GM18870 (cell line): ENCODE data around the gene AMBP.

Experiments
- ATAC-seq: cut with Tn5 transposase; IDR thresholded peaks from one replicate; pipeline ENCODE4 v1.9.1; 2021; ENCODE audit warnings: moderate library complexity; ENCODE audit not compliant: unreplicated experiment

The AMBP gene

DNA sequence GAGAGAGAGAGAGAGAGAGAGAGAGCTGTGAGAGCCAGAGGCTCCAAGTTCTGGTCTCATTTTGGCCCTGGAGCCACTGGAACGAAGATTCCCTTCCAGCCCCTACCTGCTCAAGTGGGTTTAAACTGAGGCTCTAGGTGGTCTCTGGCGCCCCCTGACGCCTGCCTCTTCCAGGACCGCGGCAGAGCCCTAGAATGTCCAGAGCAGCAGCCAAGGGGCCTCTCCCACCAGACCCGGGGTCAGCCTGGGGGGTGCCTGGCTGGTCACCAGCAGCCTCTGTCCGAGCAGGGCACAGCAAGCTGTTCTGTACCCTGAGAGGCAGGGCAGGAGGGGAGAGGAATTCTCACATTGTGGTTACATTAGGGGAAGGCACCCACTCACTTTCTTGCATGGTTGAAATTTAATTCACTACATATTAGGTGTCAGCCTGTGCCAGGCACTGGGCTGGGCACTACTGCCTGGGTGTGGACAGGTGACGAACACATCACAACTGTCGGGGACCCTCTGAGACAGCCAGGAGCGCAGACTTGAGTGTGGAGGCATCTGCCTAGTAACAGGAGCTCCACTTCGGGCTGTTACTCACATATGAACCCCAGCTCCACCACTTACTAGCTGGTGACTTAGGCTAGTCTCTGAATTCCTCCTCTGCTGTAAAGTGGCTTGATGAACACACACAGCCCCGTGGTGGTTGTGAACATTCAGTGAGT lies 44.5 kb downstream of the AMBP start:
- ATAC-seq = no peak

DNA sequence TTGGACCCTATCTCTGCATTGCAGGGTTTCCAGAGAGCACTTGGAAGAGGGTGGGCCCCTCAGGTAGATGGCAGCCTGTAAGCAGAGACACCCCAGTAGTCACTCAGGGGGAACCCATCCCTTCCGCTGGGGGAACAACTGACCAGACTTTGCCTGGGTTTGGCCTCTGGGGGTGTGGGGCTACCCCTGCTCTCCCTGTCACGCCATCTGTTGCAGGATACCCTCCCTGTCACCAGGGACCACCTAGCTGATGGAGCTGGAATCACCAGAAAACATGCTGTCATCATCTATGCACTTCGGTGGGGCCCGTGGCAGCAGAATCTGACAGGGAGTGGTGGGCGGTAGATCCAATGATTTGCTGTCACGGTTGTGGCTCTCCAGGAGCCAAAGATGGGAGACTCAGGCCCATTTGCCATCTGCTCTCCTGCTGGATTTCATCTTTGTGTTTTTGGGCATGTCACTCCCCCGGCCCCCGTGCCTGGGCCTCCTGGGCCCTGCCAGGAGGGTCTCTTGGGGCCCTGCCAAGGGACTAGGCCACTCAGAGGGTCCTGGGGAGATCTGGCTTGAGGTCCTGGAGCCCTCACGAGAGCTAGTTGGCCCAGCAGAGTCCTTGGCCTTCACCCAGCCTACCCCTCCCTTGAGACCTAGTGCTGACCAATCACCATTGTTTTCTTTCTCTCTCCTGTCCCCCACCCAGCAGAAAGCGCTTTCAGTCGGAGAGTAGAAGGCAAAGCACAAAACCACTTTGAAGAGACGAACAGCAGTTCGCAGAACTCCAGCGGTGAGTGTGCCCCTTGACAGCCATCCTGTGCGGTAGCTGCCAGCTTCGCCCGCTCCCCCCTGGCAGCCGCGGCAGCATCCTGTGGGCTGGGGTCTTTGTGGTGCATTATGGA lies 45.9 kb downstream of the AMBP start:
- no peak for ATAC-seq

DNA sequence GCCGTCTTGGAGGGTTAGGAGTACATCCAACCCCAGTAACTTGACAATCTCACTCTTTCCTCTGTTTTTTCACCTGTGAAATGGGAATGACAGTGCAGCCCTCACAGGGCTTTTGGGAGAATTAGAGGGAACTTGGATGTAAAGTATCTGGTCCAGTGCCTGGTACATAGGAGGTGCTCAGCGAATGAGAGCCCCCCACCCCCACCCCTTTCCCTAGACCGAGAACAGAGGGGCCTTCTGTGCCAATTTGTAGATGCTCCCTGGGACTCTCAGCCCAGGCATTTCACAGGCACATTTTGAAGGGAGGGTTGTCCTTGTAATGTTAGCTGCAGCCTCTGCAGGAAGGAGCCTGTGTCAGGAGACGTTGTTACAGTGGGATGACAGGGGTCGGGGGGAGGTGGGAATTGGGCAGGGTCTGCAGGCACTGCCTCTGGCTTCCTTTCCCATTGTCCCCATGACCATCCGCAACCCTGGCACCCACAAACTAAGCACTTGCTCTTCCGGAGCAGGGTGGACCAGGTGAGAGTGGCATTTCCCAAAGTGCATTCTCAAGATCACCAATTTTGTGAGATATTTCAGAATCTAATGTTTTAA lies 47.0 kb downstream of the AMBP start:
- ATAC-seq = no peak

DNA sequence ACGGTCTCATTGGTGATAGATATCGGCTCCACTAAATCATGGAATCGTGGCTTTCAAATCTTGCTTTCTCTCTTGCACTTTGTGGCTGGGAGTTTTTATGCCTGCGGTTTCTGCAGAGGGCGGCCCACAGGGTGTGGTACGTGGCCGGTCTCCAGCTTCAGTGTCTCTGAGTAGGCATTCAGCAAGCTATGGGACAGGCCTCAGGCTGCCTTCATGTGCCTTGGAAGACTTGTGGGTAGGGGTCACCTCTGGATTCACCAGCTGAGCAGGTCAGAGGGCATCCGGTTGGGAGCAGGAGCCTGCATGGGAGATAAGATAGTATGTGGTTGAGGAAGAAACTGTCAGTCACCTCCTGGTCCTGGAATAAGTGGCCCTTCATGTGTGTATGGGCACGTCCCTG lies 47.7 kb downstream of the AMBP start:
- no peak for ATAC-seq

DNA sequence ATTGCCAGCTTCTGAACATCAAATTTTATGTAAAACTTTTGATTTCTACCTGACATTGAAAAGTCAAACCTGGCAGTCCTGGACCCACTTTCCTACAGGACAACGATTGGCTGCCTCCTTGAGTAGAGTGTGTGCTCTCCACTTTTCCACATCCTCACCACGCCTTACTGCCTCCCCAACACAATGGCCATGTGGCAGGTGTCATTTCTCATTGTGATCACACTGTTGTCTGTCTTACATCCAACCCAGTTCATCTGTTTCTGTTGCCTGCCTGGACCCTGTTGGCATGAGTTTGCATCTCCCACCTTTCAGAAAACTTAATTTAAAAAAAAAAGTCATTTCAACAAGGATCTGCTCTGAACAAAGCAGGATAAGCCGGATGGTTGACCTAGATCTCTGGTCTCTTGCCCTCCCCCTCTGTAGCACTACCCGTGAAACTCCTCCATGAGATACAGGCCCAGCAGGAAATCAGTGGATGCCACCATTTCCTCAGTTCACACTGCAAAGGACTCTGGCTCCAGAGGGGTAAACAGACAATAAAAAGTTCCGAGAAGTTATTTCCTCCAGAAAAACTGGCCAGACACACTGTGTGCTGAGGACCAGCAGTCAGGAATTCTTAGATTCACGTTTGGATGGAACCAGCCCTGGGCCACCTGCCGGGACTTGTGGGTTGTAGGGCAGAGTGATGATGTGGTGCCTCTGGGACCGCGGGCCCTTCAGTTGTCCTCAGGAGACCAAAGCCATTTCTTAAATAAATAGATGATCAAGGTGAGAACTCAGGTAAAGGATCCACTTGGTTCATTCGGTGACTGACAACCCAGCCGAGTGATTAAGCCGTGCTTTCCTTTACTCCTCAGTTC lies 48.6 kb downstream of the AMBP start:
- ATAC-seq = no peak

DNA sequence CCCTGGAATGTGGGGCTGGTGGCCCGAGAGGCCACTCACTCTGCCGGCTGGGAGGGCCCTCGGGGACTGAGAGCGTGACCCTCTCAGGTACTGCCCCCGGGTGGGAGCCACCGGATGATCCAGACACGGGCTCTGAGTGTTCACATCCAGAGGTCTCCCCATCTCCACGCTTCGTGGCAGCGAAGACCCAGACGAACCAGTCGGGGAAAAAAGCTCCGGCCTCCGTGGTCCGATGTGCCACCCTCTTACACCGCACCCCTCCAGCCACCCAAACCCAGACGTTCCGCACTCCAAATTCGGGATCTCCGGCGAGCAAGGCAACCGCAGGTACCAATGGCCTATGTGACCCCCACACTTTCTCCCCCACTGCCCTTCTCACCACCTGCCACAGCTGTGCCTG lies 49.5 kb downstream of the AMBP start:
- no peak for ATAC-seq

DNA sequence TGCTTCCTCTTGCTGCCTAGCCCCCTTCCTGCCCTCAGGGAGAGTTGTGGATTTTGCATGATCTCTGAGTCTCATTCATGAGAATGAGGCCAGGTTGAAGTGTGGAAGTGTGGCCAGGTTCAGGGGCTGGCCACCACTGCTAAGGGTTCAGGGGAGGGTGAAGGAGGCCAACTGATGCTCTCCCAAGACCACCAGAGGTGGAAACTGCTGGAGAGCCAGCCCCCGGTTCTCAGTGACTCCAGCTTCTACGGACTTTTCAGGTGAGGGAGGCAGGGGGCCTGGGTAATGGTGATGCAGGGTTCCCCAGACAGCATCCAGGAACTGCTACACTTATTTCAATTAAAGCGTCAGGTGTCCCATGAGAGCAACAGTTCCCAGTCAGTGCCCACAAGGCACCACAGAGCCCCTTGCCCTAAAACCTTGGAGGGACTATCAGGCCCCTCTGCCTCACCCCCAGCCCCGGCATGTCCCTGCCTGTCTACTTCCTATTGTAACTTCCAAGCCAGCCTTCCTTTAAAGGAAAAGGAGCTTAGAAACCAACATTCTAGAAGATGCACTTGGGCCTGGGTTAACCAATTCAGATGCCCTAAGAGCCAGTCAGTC lies 50.1 kb downstream of the AMBP start:
- no peak for ATAC-seq

DNA sequence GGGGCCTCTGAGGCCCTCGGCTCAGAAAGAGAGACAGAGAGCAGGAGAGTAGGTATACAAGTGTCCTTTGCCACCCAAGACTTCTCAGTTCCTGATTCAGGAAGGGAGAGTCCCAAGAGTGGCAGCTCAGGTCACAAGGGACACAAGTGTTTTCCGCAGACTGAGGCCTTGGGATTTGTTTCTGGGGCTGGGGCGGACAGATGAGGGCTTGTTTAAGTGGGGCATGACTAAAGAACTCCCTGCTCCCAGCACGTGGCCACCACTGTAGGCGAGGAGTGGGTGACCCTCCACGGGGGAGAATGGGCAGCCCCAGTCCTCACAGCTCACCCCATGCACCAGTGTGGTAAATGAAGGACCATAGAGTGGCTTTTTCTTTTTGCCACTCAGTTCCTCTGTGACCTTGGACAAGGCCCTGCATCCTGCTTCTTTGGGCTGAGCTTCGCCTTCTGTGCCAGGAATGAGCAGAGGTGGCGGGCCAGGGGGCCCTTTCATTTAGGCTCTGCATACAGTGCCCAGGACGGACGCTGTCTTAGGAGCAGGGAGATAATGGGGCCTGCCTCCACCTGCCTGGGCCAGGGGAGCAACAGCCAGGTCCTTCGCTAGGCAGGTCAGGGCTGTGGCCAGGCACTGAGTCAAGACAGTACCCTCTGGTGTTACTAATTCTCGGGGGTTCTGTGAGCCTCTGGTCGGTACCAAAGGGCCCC lies 50.8 kb downstream of the AMBP start:
- no peak for ATAC-seq

DNA sequence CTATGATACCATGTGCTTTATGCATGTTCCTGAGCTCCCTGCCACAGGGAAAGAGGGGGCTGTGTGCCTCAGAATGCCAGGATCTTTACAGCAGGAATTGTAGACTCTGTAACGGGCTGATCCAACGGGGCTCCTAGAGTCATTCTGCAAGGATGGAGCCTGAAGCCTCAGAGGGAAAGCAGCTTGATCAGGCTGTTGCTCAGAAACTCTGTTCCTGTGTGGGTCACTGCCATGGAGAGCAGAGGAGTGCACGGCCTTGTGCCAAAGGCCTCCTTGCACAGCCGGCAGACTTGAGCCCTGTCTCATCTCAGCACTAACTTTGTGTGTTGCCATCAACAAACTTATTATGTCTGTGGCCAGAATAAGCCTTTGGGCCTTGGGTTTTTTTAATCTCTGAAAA lies 51.8 kb downstream of the AMBP start:
- ATAC-seq = no peak

DNA sequence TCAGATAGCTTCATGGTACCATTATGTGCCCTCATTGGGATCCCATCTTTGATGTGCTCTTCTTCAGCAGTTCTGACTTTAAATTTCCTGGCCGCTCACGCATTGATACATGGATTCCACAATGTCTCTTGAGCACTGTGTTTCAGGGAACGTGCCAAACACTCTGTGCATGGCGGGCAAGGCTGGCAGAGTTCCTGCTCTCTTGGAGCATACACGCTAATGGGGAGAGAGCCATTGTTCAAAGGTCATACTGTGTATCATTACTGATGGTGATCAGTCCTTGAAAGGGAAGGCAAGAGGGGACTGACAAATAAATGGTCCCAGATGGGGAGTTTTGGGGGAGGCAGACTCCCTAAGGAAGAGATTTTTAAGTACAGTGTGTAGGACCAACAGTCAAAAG lies 52.3 kb downstream of the AMBP start:
- no peak for ATAC-seq

DNA sequence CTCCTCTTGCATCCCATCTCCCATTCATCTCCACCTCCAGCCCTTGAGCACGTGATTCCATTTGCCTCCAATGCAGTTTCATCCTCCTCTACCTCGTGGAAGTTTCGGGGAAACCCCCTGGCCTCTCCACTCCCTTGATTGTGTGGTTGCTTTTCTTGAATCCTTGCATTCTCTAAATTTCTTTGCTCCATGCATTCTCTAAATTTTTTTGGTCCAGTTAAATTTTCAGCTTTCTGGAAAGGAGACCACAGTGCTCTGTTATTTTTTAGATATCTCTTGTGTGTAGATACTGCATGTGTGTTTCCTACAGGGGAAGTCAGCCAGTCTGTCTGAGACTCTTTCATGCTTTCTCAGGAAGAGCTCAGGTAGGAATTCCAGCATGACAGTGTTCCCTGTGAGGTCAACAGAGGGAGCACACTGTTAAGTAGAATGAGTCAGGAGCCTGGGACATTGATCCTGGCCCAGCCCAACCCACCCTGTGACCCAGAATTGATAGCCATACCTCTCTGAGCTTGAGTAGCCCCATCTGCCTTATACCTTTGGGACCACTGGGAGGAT lies 52.8 kb downstream of the AMBP start:
- no peak for ATAC-seq

DNA sequence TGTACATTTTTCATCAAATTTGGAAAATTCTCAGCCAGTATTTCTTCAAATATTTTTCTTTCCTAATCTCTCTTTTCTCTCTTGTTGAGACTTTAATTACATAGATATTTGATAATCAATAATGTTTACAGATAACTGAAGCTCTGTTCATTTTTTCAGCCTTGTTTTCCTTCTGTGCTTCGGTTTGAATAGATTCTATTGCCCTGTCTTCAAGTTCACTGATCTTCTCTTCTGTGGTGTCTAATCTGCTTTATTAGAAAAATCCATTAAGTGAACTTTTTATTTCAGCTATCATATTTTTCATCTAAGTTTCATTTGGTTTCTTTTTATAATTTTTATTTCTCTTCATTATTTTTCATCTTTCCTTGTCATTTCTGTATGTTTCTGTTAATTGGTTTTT lies 54.1 kb downstream of the AMBP start:
- ATAC-seq = no peak

DNA sequence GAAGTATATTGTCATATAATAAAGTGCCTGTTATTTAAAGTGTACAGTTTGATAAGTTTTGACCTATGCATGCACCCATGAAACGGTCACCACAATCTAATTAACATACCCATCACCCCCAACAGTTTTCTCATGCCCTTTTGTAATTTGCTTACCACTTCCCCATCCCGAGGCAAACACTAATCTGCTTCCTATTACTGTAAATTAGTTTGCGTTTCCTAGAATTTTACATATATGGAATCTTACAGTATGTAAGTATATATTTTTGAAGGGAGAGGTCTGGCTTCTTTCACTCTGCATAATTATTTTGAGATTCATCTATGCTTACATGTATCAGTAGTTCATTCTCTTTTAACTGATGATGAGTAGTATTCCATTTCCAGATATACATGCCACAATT lies 56.5 kb downstream of the AMBP start:
- no peak for ATAC-seq

DNA sequence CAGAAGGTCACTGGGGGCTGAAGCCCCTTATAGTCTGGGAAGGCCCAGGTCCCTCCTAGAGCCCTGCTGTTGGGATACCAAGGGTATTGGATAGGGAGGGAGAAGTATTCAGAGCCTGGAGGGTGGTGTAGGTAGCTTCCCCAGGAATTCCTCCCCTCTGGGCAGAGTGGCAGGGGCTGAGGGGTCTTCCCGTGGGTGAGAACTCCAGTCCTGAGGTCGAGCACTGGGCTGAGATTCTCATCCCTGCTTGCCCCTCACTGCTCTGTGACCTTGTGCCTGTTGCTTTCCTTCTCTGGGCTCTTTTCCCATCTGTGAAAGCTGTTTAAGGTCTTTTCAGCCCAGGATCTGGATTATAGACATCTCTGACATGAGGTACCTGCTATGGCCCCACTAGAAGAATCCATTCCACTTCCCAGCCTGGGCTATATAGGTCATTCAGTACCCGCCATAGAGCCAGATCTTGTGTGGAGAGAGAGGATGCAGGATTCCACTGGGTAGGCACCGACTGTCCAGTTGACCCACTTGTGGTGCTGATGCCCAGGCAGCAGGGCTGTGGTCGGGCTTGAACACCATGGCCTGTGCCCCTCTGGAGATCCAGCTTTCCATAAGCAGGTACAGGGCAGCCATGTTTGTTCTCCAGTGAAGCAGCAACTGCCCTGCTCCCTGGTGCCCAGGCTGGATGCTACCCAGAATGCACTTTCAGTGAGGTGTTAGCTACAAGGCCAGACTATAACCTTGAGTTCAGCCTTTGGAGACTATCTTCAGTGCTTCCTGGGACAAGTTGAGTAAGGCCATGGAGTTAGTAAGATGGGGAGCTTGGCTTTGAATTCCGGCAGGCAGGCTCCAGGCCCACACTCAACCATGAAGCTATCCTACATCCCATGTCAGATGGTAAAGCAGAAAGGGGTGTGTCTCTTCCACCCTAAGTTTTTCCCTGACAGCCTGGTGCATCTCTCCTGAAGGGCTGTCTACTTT lies 60.1 kb downstream of the AMBP start:
- ATAC-seq = no peak

DNA sequence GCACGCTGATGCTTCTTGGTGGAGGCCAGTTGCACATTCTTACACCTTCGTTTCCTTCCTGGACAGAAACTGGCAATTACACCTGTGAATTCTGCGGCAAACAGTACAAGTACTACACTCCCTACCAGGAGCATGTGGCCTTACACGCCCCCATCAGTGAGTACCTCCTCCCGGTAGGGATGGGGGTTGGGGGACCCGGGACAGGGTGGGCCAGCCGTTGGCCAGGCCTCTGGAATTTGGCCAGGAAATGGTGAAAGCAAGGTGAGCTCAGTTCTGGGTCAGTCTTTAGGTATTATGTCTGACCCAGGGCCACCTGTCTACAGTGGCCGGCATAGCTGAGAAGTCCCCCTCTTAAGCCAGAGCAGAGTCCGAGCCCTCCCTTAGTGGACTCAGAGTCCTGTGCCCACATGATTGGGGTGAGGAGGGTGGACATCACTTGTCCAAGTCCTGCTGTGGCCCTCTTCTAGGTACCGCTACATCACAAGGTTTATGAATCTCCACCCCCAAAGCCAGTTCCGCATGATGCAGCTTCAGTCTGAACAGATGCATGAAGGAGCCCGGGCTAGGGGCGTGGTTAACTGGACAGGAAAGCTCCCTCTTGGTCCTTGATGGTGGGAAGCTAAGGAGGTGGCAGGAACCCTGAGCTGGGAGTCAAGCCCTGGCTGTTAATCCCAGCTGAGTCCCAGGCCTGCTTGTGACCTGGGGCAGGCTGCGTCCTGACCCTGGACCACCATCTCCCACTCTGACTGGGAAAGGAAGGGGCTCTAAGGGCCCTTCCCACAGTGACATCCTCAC lies 61.3 kb downstream of the AMBP start:
- ATAC-seq = no peak

DNA sequence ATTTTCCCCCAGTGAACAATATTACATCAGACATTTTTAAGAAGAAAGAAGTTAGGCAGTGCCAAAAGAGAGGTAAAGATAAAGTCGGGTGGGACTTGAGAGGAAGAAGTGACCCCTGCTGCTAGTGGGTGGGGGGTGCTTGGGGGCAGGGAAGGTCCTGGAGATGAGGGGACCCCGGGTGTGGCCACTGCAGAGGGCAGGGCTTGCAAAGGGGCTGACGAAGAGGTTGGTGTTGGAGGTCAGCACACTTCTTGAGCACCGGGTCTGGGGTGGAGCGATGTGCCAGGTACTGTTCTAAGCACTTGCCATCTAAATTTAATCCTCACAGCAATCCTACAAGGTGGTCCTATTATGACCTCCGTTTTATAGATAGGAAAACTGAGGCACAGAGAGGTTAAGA lies 62.0 kb downstream of the AMBP start:
- no peak for ATAC-seq

DNA sequence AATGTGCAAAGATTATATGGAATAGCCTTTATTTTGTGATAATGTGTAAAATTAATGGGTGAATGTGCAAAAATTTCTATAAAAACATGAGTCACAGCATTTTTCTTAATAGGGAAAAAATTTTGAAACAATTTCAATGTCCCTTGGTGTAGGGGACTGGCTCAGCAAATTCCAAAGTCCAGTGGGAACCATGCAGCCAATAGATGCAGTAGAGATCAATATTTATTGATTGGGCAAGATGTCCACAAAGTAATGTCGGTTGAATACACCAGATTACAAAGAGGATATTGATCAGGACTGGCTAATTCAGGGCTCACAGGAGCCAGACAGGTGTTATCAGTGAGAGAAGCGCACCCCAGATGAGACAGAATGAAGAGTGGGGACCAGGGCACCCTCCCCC lies 62.5 kb downstream of the AMBP start:
- ATAC-seq = no peak

DNA sequence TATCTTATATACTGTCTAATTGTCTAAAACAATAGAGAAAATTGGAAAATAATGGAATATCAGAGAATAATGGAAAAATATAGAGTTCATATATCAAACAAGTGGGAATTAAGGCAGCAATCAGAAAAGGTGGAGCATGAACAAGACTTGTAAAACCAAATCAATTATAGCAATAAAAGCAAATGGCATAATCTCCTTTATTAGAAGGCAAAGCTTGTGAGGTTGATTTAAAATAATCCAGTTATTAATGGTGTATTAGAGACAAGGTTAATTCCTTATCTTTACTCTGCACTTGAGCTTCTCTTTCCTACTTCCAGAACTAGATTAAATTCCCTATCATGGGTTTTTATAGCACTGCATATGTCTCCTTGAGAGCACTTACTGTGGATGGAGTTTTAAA lies 64.1 kb downstream of the AMBP start:
- ATAC-seq = no peak
